ENCODE measurements around the gene PARK7. TPM values are rescaled to one million over a fixed set of nuclear protein-coding genes. Genes with fewer than 3 reads are reported as not detected.

Gene PARK7
- total and polyA plus RNA-seq, 2 experiments from 2014 or later = 178 to 679 TPM

GRCh38 chr1:7942214-7942921 is 19.1 kb upstream of the PARK7 start:
- peak overlapping the region; percentile 35; the same call in 1 of the 2 replicates for H3K4me3 ChIP-seq
- peak overlapping the region; percentile 97 for H2AFZ ChIP-seq

GRCh38 chr1:7943251-7943650 is 18.3 kb upstream of the PARK7 start:
- Histone ChIP-seq H3K27ac (ENCODE audit: low read depth) (no peak overlapping the region), H3K79me2 (replicated peaks; ENCODE audit: insufficient read depth) (no peaks in the 10 kb centered on the region), H3K9me2 (ENCODE audit: insufficient read depth) (no peaks in the 10 kb centered on the region; the same call in 1 of the 2 replicates), H3K4me2 (no peak overlapping the region), H3K4me3 (no peak overlapping the region), H3K27me3 (ENCODE audit: insufficient read depth) (peaks cover 47% of the 10 kb centered on the region), H4K20me1 (replicated peaks; ENCODE audit: insufficient read depth) (no peaks in the 10 kb centered on the region), H3K36me3 (ENCODE audit: insufficient read depth) (no peaks in the 10 kb centered on the region), H2AFZ (0 out of 2 replicates have a peak overlapping the region, but pooled peaks have one; percentile 96), H3K4me1 (ENCODE audit: insufficient read depth) (peaks cover 3% of the 10 kb centered on the region; the same call in 1 of the 2 replicates), H3F3A (replicated peaks; ENCODE audit: low read depth) (peaks cover 7% of the 10 kb centered on the region; the same call in 1 of the 2 replicates)
- H3K4me3 Mint-ChIP-seq = no peak overlapping the region
- H3K36me3 Mint-ChIP-seq (ENCODE audit: low read depth) = no peaks in the 10 kb centered on the region; the same call in 2 of the 3 replicates
- no peak overlapping the region for H3K27ac Mint-ChIP-seq
- H3K9me3 Mint-ChIP-seq = peaks cover 5% of the 10 kb centered on the region; the same call in 1 of the 3 replicates
- peaks cover 10% of the 10 kb centered on the region for H3K4me1 Mint-ChIP-seq
- DNase-seq (ENCODE audit: low spot score) (no peak), ATAC-seq (no peak)
- H3K27me3 Mint-ChIP-seq (ENCODE audit: insufficient read depth, low read depth, poor library complexity) = peaks cover 29% of the 10 kb centered on the region
- TF ChIP-seq ETS1 (IDR thresholded peaks at IDR 0.05) (no peak), EZH2 (IDR thresholded peaks at IDR 0.05; ENCODE audit: low read depth, unreplicated experiment) (no peak), REST (IDR thresholded peaks at IDR 0.05; ENCODE audit: unreplicated experiment) (no peak), JUNB (IDR thresholded peaks at IDR 0.05; ENCODE audit: unreplicated experiment) (no peak), ZNF114 (CRISPR knock-in tag; IDR thresholded peaks at IDR 0.05) (no peak)

More at GRCh38 chr1:7942214-7942921, 19.1 kb upstream of the PARK7 start:
- H3K79me2 ChIP-seq (replicated peaks; ENCODE audit: insufficient read depth) = no peaks in the 10 kb centered on the region
- Mint-ChIP-seq H3K36me3 (ENCODE audit: low read depth) (no peaks in the 10 kb centered on the region; the same call in 2 of the 3 replicates), H3K4me1 (peaks cover 14% of the 10 kb centered on the region), H3K27me3 (ENCODE audit: insufficient read depth, low read depth, poor library complexity) (peaks cover 29% of the 10 kb centered on the region), H3K4me3 (peak overlapping the region; percentile 60), H3K27ac (no peak overlapping the region), H3K9me3 (peaks cover 5% of the 10 kb centered on the region; the same call in 1 of the 3 replicates)
- H4K20me1 ChIP-seq (replicated peaks; ENCODE audit: insufficient read depth) = no peaks in the 10 kb centered on the region
- peaks cover 7% of the 10 kb centered on the region; the same call in 1 of the 2 replicates for H3F3A ChIP-seq (replicated peaks; ENCODE audit: low read depth)
- H3K9me2 ChIP-seq (ENCODE audit: insufficient read depth) = no peaks in the 10 kb centered on the region; the same call in 1 of the 2 replicates
- H3K4me2 ChIP-seq = peak overlapping the region; percentile 71
- no peaks in the 10 kb centered on the region for H3K36me3 ChIP-seq (ENCODE audit: insufficient read depth)
- H3K27me3 ChIP-seq (ENCODE audit: insufficient read depth) = peaks cover 47% of the 10 kb centered on the region
- H3K27ac ChIP-seq (ENCODE audit: low read depth) = no peak overlapping the region
- DNase-seq (ENCODE audit: low spot score) (peak; percentile 90), ATAC-seq (peak; percentile 96)
- peaks cover 3% of the 10 kb centered on the region; the same call in 1 of the 2 replicates for H3K4me1 ChIP-seq (ENCODE audit: insufficient read depth)
- TF ChIP-seq EZH2 (IDR thresholded peaks at IDR 0.05; ENCODE audit: low read depth, unreplicated experiment) = no peak
- TF ChIP-seq CTCF (conservative IDR thresholded peaks at IDR 0.05; ENCODE audit: low read depth in 2 of 2) = peak in 1 of 2 experiments; percentile 65; a peak in 3 of 4 replicates
- no peak for TF ChIP-seq POLR2AphosphoS5 (IDR thresholded peaks at IDR 0.05; ENCODE audit: low read depth)

Measured in GM23338 (cell line).